ENCODE results near the gene SIL1.

DNA sequence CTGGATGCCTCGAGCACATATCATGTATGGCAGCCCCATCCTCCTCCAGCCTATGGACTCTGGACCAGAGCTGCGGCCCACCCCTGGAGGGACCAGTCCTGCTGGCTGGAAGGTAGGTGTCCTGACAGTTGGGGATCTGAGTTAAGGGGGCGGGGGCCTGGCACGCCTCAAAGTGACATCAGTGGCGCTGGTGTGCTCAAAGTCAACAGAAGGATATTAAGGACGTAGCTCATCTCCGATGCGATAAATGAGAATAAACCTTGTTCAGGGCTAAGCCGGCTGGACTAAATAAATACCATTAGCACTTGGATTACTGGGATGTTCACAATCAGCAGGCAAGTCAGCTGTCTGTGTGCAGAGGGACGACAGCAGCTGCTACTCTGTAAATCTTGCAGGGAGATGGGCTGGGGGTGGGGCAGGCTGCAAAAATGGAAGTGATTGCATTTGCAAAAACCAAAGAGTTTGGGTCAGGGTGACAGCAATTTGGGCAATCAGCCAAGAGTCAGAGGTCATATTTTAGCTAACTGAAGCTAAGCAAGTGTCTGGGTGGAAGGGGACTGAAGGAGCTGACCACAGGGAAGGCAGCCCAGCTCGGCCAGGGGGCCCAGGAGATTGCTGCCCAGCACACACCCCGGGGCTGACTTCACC lies 243.0 kb downstream of the SIL1 start:
- TF ChIP-seq, protein P1, sequence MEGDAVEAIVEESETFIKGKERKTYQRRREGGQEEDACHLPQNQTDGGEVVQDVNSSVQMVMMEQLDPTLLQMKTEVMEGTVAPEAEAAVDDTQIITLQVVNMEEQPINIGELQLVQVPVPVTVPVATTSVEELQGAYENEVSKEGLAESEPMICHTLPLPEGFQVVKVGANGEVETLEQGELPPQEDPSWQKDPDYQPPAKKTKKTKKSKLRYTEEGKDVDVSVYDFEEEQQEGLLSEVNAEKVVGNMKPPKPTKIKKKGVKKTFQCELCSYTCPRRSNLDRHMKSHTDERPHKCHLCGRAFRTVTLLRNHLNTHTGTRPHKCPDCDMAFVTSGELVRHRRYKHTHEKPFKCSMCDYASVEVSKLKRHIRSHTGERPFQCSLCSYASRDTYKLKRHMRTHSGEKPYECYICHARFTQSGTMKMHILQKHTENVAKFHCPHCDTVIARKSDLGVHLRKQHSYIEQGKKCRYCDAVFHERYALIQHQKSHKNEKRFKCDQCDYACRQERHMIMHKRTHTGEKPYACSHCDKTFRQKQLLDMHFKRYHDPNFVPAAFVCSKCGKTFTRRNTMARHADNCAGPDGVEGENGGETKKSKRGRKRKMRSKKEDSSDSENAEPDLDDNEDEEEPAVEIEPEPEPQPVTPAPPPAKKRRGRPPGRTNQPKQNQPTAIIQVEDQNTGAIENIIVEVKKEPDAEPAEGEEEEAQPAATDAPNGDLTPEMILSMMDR (IDR thresholded peaks at IDR 0.05; ENCODE audit: low read length): no peak
- TF ChIP-seq EZH2 (IDR thresholded peaks at IDR 0.05; ENCODE audit: borderline replicate concordance, low read length): no peak

All from OCI-LY1 (cell line).